NB4 (cell line): ENCODE data around the gene MAP2K7.
"Not testable (repeated sequence)": the region's sequence is repeated elsewhere in the genome, so short reads cannot be mapped to it uniquely, and the experiment has no call there.

Experiments
- CTCF ChIP-seq: IDR thresholded peaks from one replicate; pipeline ENCODE4 v1.5.1; 2012; ENCODE audit warnings: low read depth, low read length
- MAX ChIP-seq: IDR thresholded peaks from 2 replicates; pipeline ENCODE4 v1.6.1; 2011; ENCODE audit warnings: low read depth, low read length

GRCh38 chr19:7918062-7918614 is 14.5 kb downstream of the MAP2K7 start:
- not testable (repeated sequence) for TF ChIP-seq CTCF, MAX
